ENCODE data around the gene MAGEC2.

The MAGEC2 gene

DNA sequence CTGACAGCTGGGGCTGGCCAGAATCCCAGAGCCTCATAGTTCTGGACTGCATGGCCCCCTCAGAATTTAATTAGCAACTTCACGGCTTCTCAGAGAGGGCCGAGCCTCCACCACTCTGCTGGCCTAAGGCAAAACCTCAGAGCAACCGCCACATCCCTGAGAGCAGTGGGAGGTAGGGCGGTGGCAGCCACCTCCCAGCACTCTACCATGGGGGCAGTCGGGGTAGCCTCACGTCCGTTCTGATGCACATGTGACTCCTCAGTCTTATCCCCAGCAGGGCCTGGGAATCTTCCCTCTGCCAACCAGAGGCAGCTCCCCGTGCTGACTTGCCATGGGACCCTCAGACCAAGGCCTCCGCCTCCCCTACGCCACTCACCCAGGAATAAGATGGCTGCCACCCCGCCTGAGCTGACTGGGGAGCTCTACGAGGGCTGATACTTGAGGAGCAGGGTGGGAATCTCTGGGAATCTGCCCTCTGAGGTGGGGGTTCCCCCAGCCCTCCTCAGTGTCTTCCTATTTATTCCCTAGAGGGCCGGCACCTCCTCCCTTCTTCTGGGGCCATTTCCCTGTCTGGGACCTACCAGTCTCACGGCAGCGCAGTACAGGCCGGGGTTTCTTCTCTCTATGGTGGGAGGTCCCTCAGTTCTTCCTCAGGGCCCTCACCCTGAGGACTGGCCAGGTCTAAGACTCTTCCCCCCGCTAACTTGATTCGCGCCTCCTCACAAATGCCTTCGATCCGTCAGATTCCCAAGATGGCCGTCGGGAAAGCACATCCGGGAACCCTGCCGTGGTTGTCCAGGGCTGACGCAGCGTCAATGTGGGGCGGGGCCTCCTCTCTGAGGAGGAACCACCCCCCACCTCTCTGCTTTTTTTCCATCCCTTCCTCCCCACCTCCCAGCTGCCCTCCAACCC, at the start of gene MAGEC2:
MAGEC2 (minus strand) TSS at position 769 of the 912 bp plus-strand sequence. CDS start 1,303 bp downstream, outside the sequence.
- Histone ChIP-seq H3K27ac (ENCODE audit: low read depth, low read length) (no peak within 1 kb of the TSS), H3K4me3 (ENCODE audit: low read depth, low read length) (no peak within 1 kb of the TSS), H3K36me3 (ENCODE audit: insufficient read depth, low read length) (no peaks in the 10 kb centered on the region), H3K4me1 (ENCODE audit: control insufficient read depth, insufficient read depth, low read length, unreplicated experiment) (no peaks in the 10 kb centered on the region), H3K27me3 (ENCODE audit: insufficient read depth, low read length) (no peaks in the 10 kb centered on the region), H2AFZ (ENCODE audit: low read length, unreplicated experiment) (no peak within 1 kb of the TSS), H3K79me2 (ENCODE audit: control insufficient read depth, insufficient read depth, low read length, unreplicated experiment) (no peaks in the 10 kb centered on the region)

- Histone ChIP-seq H3K36me3 (ENCODE audit: insufficient read depth, low read length) (no peaks in the 10 kb centered on the region), H3K27ac (ENCODE audit: low read depth, low read length) (no peak overlapping the region), H3K4me3 (ENCODE audit: low read depth, low read length) (no peak overlapping the region), H3K27me3 (ENCODE audit: insufficient read depth, low read length) (no peaks in the 10 kb centered on the region), H3K79me2 (ENCODE audit: control insufficient read depth, insufficient read depth, low read length, unreplicated experiment) (no peaks in the 10 kb centered on the region), H2AFZ (ENCODE audit: low read length, unreplicated experiment) (no peak overlapping the region), H3K4me1 (ENCODE audit: control insufficient read depth, insufficient read depth, low read length, unreplicated experiment) (no peaks in the 10 kb centered on the region)
Measured at GRCh38 chrX:142251680-142252079, 46.6 kb upstream of the MAGEC2 start.

- no peaks in the 10 kb centered on the region for H3K36me3 ChIP-seq (ENCODE audit: insufficient read depth, low read length)
- H3K27me3 ChIP-seq (ENCODE audit: insufficient read depth, low read length): no peaks in the 10 kb centered on the region
- no peak overlapping the region for H3K4me3 ChIP-seq (ENCODE audit: low read depth, low read length)
- no peaks in the 10 kb centered on the region for H3K79me2 ChIP-seq (ENCODE audit: control insufficient read depth, insufficient read depth, low read length, unreplicated experiment)
- H3K27ac ChIP-seq (ENCODE audit: low read depth, low read length): no peak overlapping the region
- H3K4me1 ChIP-seq (ENCODE audit: control insufficient read depth, insufficient read depth, low read length, unreplicated experiment): no peaks in the 10 kb centered on the region
- H2AFZ ChIP-seq (ENCODE audit: low read length, unreplicated experiment): no peak overlapping the region
Measured at GRCh38 chrX:142251202-142251601, 46.1 kb upstream of the MAGEC2 start.

- Histone ChIP-seq H2AFZ (ENCODE audit: low read length, unreplicated experiment) (no peak overlapping the region), H3K79me2 (ENCODE audit: control insufficient read depth, insufficient read depth, low read length, unreplicated experiment) (no peaks in the 10 kb centered on the region), H3K4me1 (ENCODE audit: control insufficient read depth, insufficient read depth, low read length, unreplicated experiment) (no peaks in the 10 kb centered on the region), H3K36me3 (ENCODE audit: insufficient read depth, low read length) (no peaks in the 10 kb centered on the region), H3K27ac (ENCODE audit: low read depth, low read length) (no peak overlapping the region), H3K4me3 (ENCODE audit: low read depth, low read length) (no peak overlapping the region), H3K27me3 (ENCODE audit: insufficient read depth, low read length) (no peaks in the 10 kb centered on the region)
Measured at GRCh38 chrX:142250502-142250901, 45.4 kb upstream of the MAGEC2 start.

- no peaks in the 10 kb centered on the region for H3K4me1 ChIP-seq (ENCODE audit: control insufficient read depth, insufficient read depth, low read length, unreplicated experiment)
- H2AFZ ChIP-seq (ENCODE audit: low read length, unreplicated experiment): no peak overlapping the region
- H3K79me2 ChIP-seq (ENCODE audit: control insufficient read depth, insufficient read depth, low read length, unreplicated experiment): no peaks in the 10 kb centered on the region
- no peaks in the 10 kb centered on the region for H3K27me3 ChIP-seq (ENCODE audit: insufficient read depth, low read length)
- no peaks in the 10 kb centered on the region for H3K36me3 ChIP-seq (ENCODE audit: insufficient read depth, low read length)
- H3K27ac ChIP-seq (ENCODE audit: low read depth, low read length): no peak overlapping the region
- no peak overlapping the region for H3K4me3 ChIP-seq (ENCODE audit: low read depth, low read length)
Measured at GRCh38 chrX:142249721-142250120, 44.6 kb upstream of the MAGEC2 start.

GRCh38 chrX:142244568-142244967, 39.5 kb upstream of the MAGEC2 start:
- Histone ChIP-seq H3K79me2 (ENCODE audit: control insufficient read depth, insufficient read depth, low read length, unreplicated experiment) (no peaks in the 10 kb centered on the region), H2AFZ (ENCODE audit: low read length, unreplicated experiment) (no peak overlapping the region), H3K27me3 (ENCODE audit: insufficient read depth, low read length) (no peaks in the 10 kb centered on the region), H3K36me3 (ENCODE audit: insufficient read depth, low read length) (no peaks in the 10 kb centered on the region), H3K4me3 (ENCODE audit: low read depth, low read length) (no peak overlapping the region), H3K27ac (ENCODE audit: low read depth, low read length) (no peak overlapping the region), H3K4me1 (ENCODE audit: control insufficient read depth, insufficient read depth, low read length, unreplicated experiment) (no peaks in the 10 kb centered on the region)

DNA sequence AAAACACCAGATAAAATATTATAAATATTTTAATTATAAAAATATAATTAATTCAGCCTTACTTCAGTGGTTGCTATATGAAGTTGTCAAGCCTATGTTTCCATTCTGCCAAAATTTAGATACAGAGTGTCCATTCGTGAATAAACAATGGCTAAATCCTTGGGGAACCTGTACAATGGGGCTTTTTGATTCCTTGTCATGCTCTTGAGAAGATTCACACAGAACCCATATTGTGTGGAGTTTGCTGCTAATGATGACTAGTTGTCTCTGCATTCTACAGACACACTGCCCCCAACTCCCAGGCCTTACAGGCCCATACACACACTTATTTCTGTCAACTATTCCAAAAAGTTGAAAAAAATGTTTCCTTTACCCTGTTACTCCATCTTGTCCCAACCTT, 33.4 kb upstream of the MAGEC2 start:
- Histone ChIP-seq H3K4me3 (ENCODE audit: low read depth, low read length) (no peak overlapping the region), H3K79me2 (ENCODE audit: control insufficient read depth, insufficient read depth, low read length, unreplicated experiment) (no peaks in the 10 kb centered on the region), H3K27me3 (ENCODE audit: insufficient read depth, low read length) (no peaks in the 10 kb centered on the region)

DNA sequence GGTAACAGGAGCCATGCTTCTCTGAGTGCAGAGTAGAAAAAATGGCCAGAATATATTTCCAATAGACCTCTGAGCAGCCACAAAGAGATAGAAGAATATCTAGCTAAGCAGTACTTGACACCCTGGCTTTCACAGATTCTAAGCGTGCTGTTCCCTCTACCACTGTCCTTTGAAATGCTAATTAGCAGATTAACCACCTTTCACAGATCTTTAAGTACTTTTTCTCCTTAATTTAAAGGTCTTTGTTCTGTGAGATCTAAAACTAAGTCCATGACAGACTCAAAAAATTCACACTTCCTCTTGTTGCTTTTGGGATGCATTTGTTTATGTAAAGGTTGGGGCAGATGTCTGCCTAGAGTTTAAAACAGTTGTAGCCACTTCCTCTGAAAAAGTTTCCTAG, 28.3 kb upstream of the MAGEC2 start:
- no peak overlapping the region for H2AFZ ChIP-seq (ENCODE audit: low read length, unreplicated experiment)
- H3K27ac ChIP-seq (ENCODE audit: low read depth, low read length): no peak overlapping the region
- H3K4me3 ChIP-seq (ENCODE audit: low read depth, low read length): no peak overlapping the region
- H3K27me3 ChIP-seq (ENCODE audit: insufficient read depth, low read length): no peaks in the 10 kb centered on the region
- H3K79me2 ChIP-seq (ENCODE audit: control insufficient read depth, insufficient read depth, low read length, unreplicated experiment): no peaks in the 10 kb centered on the region
- no peaks in the 10 kb centered on the region for H3K36me3 ChIP-seq (ENCODE audit: insufficient read depth, low read length)
- H3K4me1 ChIP-seq (ENCODE audit: control insufficient read depth, insufficient read depth, low read length, unreplicated experiment): no peaks in the 10 kb centered on the region

More for the DNA sequence above, 33.4 kb upstream of the MAGEC2 start:
- Histone ChIP-seq H3K4me1 (ENCODE audit: control insufficient read depth, insufficient read depth, low read length, unreplicated experiment) (no peaks in the 10 kb centered on the region), H3K36me3 (ENCODE audit: insufficient read depth, low read length) (no peaks in the 10 kb centered on the region), H3K27ac (ENCODE audit: low read depth, low read length) (no peak overlapping the region), H2AFZ (ENCODE audit: low read length, unreplicated experiment) (no peak overlapping the region)

GRCh38 chrX:142214081-142214480, 9.0 kb upstream of the MAGEC2 start:
- H3K27ac ChIP-seq (ENCODE audit: low read depth, low read length): no peak overlapping the region
- H3K4me3 ChIP-seq (ENCODE audit: low read depth, low read length): no peak overlapping the region
- no peaks in the 10 kb centered on the region for H3K36me3 ChIP-seq (ENCODE audit: insufficient read depth, low read length)
- H2AFZ ChIP-seq (ENCODE audit: low read length, unreplicated experiment): no peak overlapping the region
- no peaks in the 10 kb centered on the region for H3K4me1 ChIP-seq (ENCODE audit: control insufficient read depth, insufficient read depth, low read length, unreplicated experiment)
- H3K27me3 ChIP-seq (ENCODE audit: insufficient read depth, low read length): no peaks in the 10 kb centered on the region
- H3K79me2 ChIP-seq (ENCODE audit: control insufficient read depth, insufficient read depth, low read length, unreplicated experiment): no peaks in the 10 kb centered on the region

GRCh38 chrX:142201113-142201512, 4.0 kb downstream of the MAGEC2 start:
- H3K79me2 ChIP-seq (ENCODE audit: control insufficient read depth, insufficient read depth, low read length, unreplicated experiment): no peaks in the 10 kb centered on the region
- no peaks in the 10 kb centered on the region for H3K36me3 ChIP-seq (ENCODE audit: insufficient read depth, low read length)
- H3K27ac ChIP-seq (ENCODE audit: low read depth, low read length): no peak overlapping the region
- no peak overlapping the region for H3K4me3 ChIP-seq (ENCODE audit: low read depth, low read length)
- no peaks in the 10 kb centered on the region for H3K27me3 ChIP-seq (ENCODE audit: insufficient read depth, low read length)
- H3K4me1 ChIP-seq (ENCODE audit: control insufficient read depth, insufficient read depth, low read length, unreplicated experiment): no peaks in the 10 kb centered on the region
- no peak overlapping the region for H2AFZ ChIP-seq (ENCODE audit: low read length, unreplicated experiment)

DNA sequence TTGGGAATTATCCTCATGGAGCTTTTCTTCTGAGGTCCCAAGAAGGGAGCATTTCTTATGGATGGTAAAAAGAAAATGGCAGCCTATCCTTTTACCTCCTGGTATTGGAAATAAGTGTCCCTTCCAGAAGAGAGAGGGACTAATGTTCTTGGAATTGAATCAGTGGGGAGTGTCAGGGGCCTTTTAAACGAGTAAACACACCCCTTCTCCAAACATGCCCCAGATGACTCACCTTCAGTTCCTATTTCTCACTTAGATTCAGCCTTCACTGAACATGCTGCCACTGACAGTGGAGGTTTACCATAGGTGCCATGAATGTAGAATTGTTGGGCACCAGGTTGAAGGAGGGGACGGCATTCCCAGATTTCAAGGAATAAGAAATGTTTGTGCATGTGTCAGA, 19.0 kb downstream of the MAGEC2 start:
- Histone ChIP-seq H3K79me2 (ENCODE audit: control insufficient read depth, insufficient read depth, low read length, unreplicated experiment) (no peaks in the 10 kb centered on the region), H3K4me3 (ENCODE audit: low read depth, low read length) (no peak overlapping the region), H3K36me3 (ENCODE audit: insufficient read depth, low read length) (no peaks in the 10 kb centered on the region), H3K27ac (ENCODE audit: low read depth, low read length) (no peak overlapping the region), H2AFZ (ENCODE audit: low read length, unreplicated experiment) (no peak overlapping the region), H3K4me1 (ENCODE audit: control insufficient read depth, insufficient read depth, low read length, unreplicated experiment) (no peaks in the 10 kb centered on the region), H3K27me3 (ENCODE audit: insufficient read depth, low read length) (no peaks in the 10 kb centered on the region)

Data from ACC112 (cell line).